MCF 10A (cell line): Measurements from ENCODE around the gene BLOC1S3. TPM values are rescaled to one million over a fixed set of nuclear protein-coding genes. Genes with fewer than 3 reads are reported as not detected.

Experiments
- BruUV-seq: library from RNA; stranded (reverse); fragments of 400-500 nt; replicated peaks from 2 replicates; lab custom pipeline; 2021; lab: Mats Ljungman, UMichigan
- CTCF ChIA-PET: fragments of 300-600 bp; sonication (Branson Sonifier 250); formaldehyde crosslinking; extraction: SDS; loops from one replicate; lab custom pipeline; 2021; ENCODE audit warnings: antibody characterized with exemption, inconsistent platforms; lab: Yijun Ruan, JAX
- POLR2A ChIA-PET: fragments of 300-600, 350-650 bp; sonication (Branson Sonifier 250); formaldehyde crosslinking; extraction: SDS; loops from one replicate; lab custom pipeline; 2020; ENCODE audit warnings: antibody characterized with exemption, inconsistent platforms; lab: Yijun Ruan, JAX
- DNase-seq: peaks from one replicate; pipeline ENCODE4 v3.0.0-alpha.2; 2018; ENCODE audit not compliant: unreplicated experiment
- H3K27ac Mint-ChIP-seq: one replicate; pipeline ENCODE4 v1.8.0; 2022; ENCODE audit warnings: mild to moderate bottlenecking, low read depth, mixed read lengths; ENCODE audit not compliant: unreplicated experiment
- H3K27me3 Mint-ChIP-seq: one replicate; pipeline ENCODE4 v1.8.0; 2022; ENCODE audit warnings: mixed read lengths; ENCODE audit not compliant: insufficient read depth, unreplicated experiment
- H3K36me3 Mint-ChIP-seq: one replicate; pipeline ENCODE4 v1.8.0; 2022; ENCODE audit warnings: mild to moderate bottlenecking, moderate library complexity, mixed read lengths; ENCODE audit not compliant: insufficient read depth, unreplicated experiment
- H3K4me1 Mint-ChIP-seq: one replicate; pipeline ENCODE4 v1.8.0; 2022; ENCODE audit warnings: mixed read lengths; ENCODE audit not compliant: insufficient read depth, unreplicated experiment
- H3K4me3 Mint-ChIP-seq: one replicate; pipeline ENCODE4 v1.8.0; 2022; ENCODE audit warnings: mild to moderate bottlenecking, moderate library complexity, mixed read lengths; ENCODE audit not compliant: unreplicated experiment
- H3K9me3 Mint-ChIP-seq: one replicate; pipeline ENCODE4 v1.8.0; 2022; ENCODE audit warnings: mixed read lengths; ENCODE audit not compliant: unreplicated experiment
- intact Hi-C: fragments of 100-400 bp; cut with micrococcal nuclease; formaldehyde crosslinking; loops from 2 replicates; pipeline ENCODE4 v1.14.1; 2022
- total RNA-seq: library from RNA; stranded (reverse); gene quantifications from 2 replicates; pipeline ENCODE4 v1.2.3, GENCODE V29; 2022
- TF ChIP-seq, protein P1 (sequence below): fragments of 200-600 bp; IDR thresholded peaks from one replicate; pipeline ENCODE4 v1.8.0; 2022; ENCODE audit warnings: antibody characterized with exemption, mild to moderate bottlenecking; ENCODE audit not compliant: unreplicated experiment

Gene BLOC1S3
- total RNA-seq, 1 experiment from 2014 or later = 14.0 TPM

DNA sequence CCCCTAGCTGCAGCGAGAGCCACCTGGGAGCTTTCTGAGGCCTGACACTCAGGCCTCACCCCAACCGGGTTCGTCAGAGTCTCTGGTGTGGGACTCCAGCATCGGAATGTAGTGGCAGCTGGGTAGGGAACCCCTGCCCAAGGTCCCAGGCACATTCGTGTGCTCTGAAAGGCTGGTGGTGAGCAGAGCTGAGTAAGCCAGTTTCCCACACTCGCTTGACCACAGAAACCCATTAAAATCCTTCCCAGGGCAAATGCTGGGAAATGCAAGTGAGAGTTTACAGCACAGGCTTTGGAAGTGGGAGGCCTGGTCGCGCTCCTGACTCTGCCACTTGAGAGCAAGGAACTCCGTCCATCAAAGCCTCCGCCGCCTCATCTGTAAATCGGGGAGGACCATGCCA lies 4.8 kb upstream of the BLOC1S3 start:
- no peaks in the 10 kb centered on the region for H3K9me3 Mint-ChIP-seq
- TF ChIP-seq, protein P1, sequence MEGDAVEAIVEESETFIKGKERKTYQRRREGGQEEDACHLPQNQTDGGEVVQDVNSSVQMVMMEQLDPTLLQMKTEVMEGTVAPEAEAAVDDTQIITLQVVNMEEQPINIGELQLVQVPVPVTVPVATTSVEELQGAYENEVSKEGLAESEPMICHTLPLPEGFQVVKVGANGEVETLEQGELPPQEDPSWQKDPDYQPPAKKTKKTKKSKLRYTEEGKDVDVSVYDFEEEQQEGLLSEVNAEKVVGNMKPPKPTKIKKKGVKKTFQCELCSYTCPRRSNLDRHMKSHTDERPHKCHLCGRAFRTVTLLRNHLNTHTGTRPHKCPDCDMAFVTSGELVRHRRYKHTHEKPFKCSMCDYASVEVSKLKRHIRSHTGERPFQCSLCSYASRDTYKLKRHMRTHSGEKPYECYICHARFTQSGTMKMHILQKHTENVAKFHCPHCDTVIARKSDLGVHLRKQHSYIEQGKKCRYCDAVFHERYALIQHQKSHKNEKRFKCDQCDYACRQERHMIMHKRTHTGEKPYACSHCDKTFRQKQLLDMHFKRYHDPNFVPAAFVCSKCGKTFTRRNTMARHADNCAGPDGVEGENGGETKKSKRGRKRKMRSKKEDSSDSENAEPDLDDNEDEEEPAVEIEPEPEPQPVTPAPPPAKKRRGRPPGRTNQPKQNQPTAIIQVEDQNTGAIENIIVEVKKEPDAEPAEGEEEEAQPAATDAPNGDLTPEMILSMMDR = no peak
- CTCF ChIA-PET = interaction anchor here (1.2 kb wide), 1 partner anchor 9 kb away, joined by 5 read pairs; no protein-coding TSS in a partner anchor
- POLR2A ChIA-PET = no interaction called here
- H3K27me3 Mint-ChIP-seq = no peaks in the 10 kb centered on the region
- intact Hi-C loops = no loop called here
- no peak overlapping the region for H3K4me3 Mint-ChIP-seq
- no TSS peak for BruUV-seq
- H3K27ac Mint-ChIP-seq = no peak overlapping the region
- H3K4me1 Mint-ChIP-seq = peaks cover 13% of the 10 kb centered on the region
- peaks cover 4% of the 10 kb centered on the region for H3K36me3 Mint-ChIP-seq
- no peak for DNase-seq

DNA sequence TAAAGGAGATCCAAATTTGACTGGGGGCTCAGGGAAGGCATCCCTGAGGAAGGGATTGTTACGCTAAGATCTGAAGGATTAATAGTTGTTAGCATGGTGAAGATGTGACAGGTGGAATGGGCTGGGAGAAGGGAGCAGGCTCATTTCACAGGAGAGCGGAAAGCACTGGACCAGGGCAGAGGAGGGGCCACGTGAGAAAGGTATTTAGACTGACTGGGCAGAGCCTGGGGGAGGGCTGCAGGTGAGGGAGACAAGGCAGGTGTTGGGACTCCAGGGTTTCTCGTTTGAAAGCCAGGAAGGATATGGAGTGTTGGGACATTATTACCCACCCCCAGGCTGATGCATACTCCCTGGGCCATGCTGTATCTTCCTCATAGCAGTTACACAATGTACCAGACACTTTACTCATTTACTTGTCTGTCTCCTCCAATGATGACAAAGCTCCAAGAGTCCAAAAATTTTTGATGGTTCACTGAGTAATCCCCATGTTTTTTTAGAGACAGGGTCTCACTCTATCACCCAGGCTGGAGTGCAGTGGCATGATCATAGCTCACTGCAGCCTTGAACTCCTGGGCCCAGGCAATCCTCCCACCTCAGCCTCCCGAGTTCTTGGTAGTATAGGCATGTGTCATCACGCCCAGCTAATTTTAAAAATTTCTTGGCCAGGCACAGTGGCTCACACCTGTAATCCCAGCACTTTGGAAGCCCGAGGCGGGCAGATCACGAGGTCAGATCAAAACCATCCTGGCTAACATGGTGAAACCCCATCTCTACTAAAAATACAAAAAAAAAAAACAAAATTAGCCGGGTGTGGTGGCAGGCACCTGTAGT lies 2.9 kb upstream of the BLOC1S3 start:
- H3K36me3 Mint-ChIP-seq = peaks cover 4% of the 10 kb centered on the region
- ChIA-PET CTCF (interaction anchor here (0.6 to 1.6 kb wide), 2 partner anchors 12 to 253 kb away, joined by 5 to 6 read pairs; no protein-coding TSS in a partner anchor), POLR2A (interaction anchor here (0.6 to 1.1 kb wide), 8 partner anchors 10 to 221 kb away, joined by 3 to 11 read pairs (median 3); partner anchors contain the start of genes CLPTM1, GEMIN7 and PPP1R37)
- TF ChIP-seq, protein P1 = no peak
- no peaks in the 10 kb centered on the region for H3K9me3 Mint-ChIP-seq
- H3K27ac Mint-ChIP-seq = peak overlapping the region; percentile 89
- intact Hi-C loops = loop anchor here (5.0 kb wide), 1 partner anchor 83 kb away; the partner anchor contains the start of gene PPP1R37
- H3K4me1 Mint-ChIP-seq = peaks cover 17% of the 10 kb centered on the region
- no peak overlapping the region for H3K4me3 Mint-ChIP-seq
- peak; percentile 61 for DNase-seq
- H3K27me3 Mint-ChIP-seq = no peaks in the 10 kb centered on the region
- no TSS peak for BruUV-seq

DNA sequence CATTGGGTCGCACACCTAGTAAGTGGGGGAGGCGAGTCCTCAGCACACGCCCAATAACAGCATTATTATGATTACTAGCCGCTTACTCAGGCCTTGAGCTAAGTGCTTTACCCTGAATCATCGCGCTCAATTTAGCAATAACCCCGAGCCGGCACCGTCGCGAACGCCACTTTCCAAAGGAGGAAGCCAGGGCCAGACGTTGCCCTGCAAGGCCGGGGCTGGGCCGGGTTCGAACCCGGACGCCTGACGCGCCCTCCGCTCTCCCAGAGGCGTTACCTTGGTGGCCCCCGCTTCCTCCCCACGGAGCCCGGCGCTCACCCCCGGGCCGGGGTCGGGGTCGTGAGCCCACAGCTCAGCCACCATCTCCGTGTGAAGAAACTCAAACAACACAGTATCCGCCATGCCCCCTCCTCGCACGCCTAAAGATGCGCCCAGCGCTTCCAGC lies 745 bp upstream of the BLOC1S3 start, which contains the start of gene TRAPPC6A:
Gene TRAPPC6A (minus strand): TSS at position 421 of the 445 bp plus-strand sequence. CDS start 19 bp downstream, at position 402.
- H3K4me1 Mint-ChIP-seq = peaks cover 25% of the 10 kb centered on the region

More for the DNA sequence above, 745 bp upstream of the BLOC1S3 start, which contains the start of gene TRAPPC6A:
- TF ChIP-seq, protein P1 = no peak
- Mint-ChIP-seq H3K36me3 (peaks cover 4% of the 10 kb centered on the region), H3K27ac (peak within 1 kb of the TSS; percentile 96), H3K9me3 (no peaks in the 10 kb centered on the region), H3K27me3 (no peaks in the 10 kb centered on the region), H3K4me3 (peak within 1 kb of the TSS; percentile 87)
- peak; percentile 54 for DNase-seq
- CTCF ChIA-PET = interaction anchor here (0.6 to 1.7 kb wide), 8 partner anchors 13 to 348 kb away, joined by 3 to 6 read pairs (median 4); partner anchors contain the start of gene PPP1R37
- intact Hi-C loops = loop anchor here (5.0 kb wide), 1 partner anchor 86 kb away; the partner anchor contains the start of gene PPP1R37
- BruUV-seq = TSS peak; percentile 93
- POLR2A ChIA-PET = interaction anchor here (0.5 to 3.1 kb wide), 32 partner anchors 9 to 289 kb away, joined by 3 to 61 read pairs (median 5); partner anchors contain the start of genes CLASRP, CLPTM1, GEMIN7 and NKPD1
